Endothelial cell (in vitro differentiated cells): ENCODE results near the gene HYAL1. TPM values are rescaled to one million over a fixed set of nuclear protein-coding genes. Genes with fewer than 3 reads are reported as not detected.
A peak's percentile ranks its signal among the peaks of the same experiment; 100 is the strongest.

Experiments used
- DNase-seq: peaks from one replicate; pipeline ENCODE4 v3.0.0; 2021; ENCODE audit warnings: low spot score
- H3K27ac Mint-ChIP-seq: one replicate; pipeline ENCODE4 v1.8.0; 2021; ENCODE audit warnings: mixed read lengths, inconsistent platforms; ENCODE audit not compliant: unreplicated experiment
- H3K27me3 Mint-ChIP-seq: one replicate; pipeline ENCODE4 v1.8.0; 2021; ENCODE audit warnings: mild to moderate bottlenecking, moderate library complexity, mixed read lengths, inconsistent platforms; ENCODE audit not compliant: unreplicated experiment
- H3K36me3 Mint-ChIP-seq: one replicate; pipeline ENCODE4 v1.8.0; 2021; ENCODE audit warnings: mild to moderate bottlenecking, low read depth, mixed read lengths, inconsistent platforms; ENCODE audit not compliant: unreplicated experiment
- H3K4me1 Mint-ChIP-seq: one replicate; pipeline ENCODE4 v1.8.0; 2021; ENCODE audit warnings: mild to moderate bottlenecking, mixed read lengths, inconsistent platforms; ENCODE audit not compliant: unreplicated experiment
- H3K4me3 Mint-ChIP-seq: one replicate; pipeline ENCODE4 v1.8.0; 2021; ENCODE audit warnings: mild to moderate bottlenecking, mixed read lengths, inconsistent platforms; ENCODE audit not compliant: unreplicated experiment
- H3K9me3 Mint-ChIP-seq: one replicate; pipeline ENCODE4 v1.8.0; 2021; ENCODE audit warnings: mixed read lengths, inconsistent platforms; ENCODE audit not compliant: unreplicated experiment
- CTCF ChIP-seq: fragments of 200-600 bp; sonication (generic); IDR thresholded peaks from one replicate; pipeline ENCODE4 v1.5.0; 2021; ENCODE audit warnings: antibody characterized with exemption; ENCODE audit not compliant: unreplicated experiment
- total RNA-seq: library from RNA; stranded (reverse); fragmentation: NEBNext Ultra II Directional; extraction: Animal tissue kit (Norgen Biotek cat#: 25700); gene quantifications from one replicate; pipeline ENCODE4 v1.2.1, GENCODE V29; 2021; ENCODE audit not compliant: unreplicated experiment

HYAL1 gene
- total RNA-seq, 1 donor from 2014 or later, result 1.6 TPM

- peaks cover 19% of the 10 kb centered on the region for H3K4me1 Mint-ChIP-seq
- H3K4me3 Mint-ChIP-seq, result peak overlapping the region; percentile 51
- H3K9me3 Mint-ChIP-seq, result no peaks in the 10 kb centered on the region
- TF ChIP-seq CTCF, result no peak
- H3K27ac Mint-ChIP-seq, result no peak overlapping the region
- peaks cover 2% of the 10 kb centered on the region for H3K27me3 Mint-ChIP-seq
- no peak for DNase-seq
- H3K36me3 Mint-ChIP-seq, result no peaks in the 10 kb centered on the region
Measured at GRCh38 chr3:50296721-50297383, 6.5 kb downstream of the HYAL1 start.

GRCh38 chr3:50295553-50296431 lies 7.6 kb downstream of the HYAL1 start:
- H3K27me3 Mint-ChIP-seq, result peaks cover 5% of the 10 kb centered on the region
- H3K4me1 Mint-ChIP-seq, result peaks cover 22% of the 10 kb centered on the region
- peaks cover 4% of the 10 kb centered on the region for H3K36me3 Mint-ChIP-seq
- no peaks in the 10 kb centered on the region for H3K9me3 Mint-ChIP-seq
- no peak for DNase-seq
- TF ChIP-seq CTCF, result no peak
- no peak overlapping the region for H3K27ac Mint-ChIP-seq
- no peak overlapping the region for H3K4me3 Mint-ChIP-seq

- Mint-ChIP-seq H3K9me3 (no peaks in the 10 kb centered on the region), H3K4me3 (no peak overlapping the region), H3K4me1 (peaks cover 16% of the 10 kb centered on the region), H3K27ac (no peak overlapping the region), H3K36me3 (peaks cover 4% of the 10 kb centered on the region), H3K27me3 (peaks cover 3% of the 10 kb centered on the region)
- DNase-seq, result no peak
- TF ChIP-seq CTCF, result no peak
Measured at GRCh38 chr3:50294492-50295403, 8.6 kb downstream of the HYAL1 start.

GRCh38 chr3:50294089-50294488 lies 9.3 kb downstream of the HYAL1 start:
- Mint-ChIP-seq H3K27ac (no peak overlapping the region), H3K4me1 (peaks cover 15% of the 10 kb centered on the region), H3K36me3 (peaks cover 4% of the 10 kb centered on the region), H3K9me3 (no peaks in the 10 kb centered on the region), H3K27me3 (peaks cover 6% of the 10 kb centered on the region), H3K4me3 (no peak overlapping the region)
- DNase-seq, result no peak
- no peak for TF ChIP-seq CTCF
